ENCODE results near the gene MPP1.

MPP1 gene

DNA sequence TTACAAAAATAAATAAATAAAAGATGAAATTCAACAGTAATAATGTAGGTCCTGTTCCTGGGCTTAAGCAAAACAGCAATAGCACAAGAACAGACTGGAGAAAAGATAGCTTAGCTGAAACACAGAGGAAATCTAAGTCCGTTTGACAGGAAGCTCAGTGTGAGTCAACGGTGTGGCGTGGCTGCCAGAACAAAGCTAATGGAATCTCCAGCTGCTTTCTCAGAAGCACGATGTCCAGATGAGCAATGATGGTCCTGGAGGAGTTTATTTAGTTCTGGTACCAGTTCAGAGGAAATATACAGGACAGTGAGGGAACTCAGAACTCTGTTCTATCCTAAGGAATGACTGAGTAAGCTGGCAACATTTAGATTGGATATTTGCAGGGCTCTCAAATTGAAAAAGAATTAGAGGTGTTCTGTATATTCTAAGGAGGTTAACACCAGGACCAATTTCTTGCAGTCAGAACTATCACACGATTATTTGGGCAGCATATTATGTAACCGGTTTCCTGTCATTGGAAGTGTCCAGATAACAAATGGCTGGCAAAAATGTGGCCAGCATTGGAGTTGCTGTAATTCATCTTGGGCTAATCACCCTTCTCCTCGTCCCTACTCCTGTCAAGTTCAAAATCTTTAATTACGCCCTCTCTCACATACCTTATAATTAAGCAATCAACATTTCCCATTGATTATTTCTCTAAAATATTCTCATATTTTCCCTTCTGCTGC is 67.1 kb downstream of the MPP1 start:
- no peaks in the 10 kb centered on the region for H3K27me3 ChIP-seq (ENCODE audit: insufficient read depth, poor library complexity, severe bottlenecking)
- H3K36me3 ChIP-seq (ENCODE audit: low read depth) = no peaks in the 10 kb centered on the region
- DNase-seq (ENCODE audit: low spot score) (no peak), ATAC-seq (ENCODE audit: low read depth) (peak; percentile 58)
- H3K4me1 ChIP-seq (ENCODE audit: insufficient read depth, poor library complexity, severe bottlenecking) = peaks cover 39% of the 10 kb centered on the region
- TF ChIP-seq CTCF (IDR thresholded peaks at IDR 0.05; ENCODE audit: poor library complexity, severe bottlenecking) = no peak
- H3K4me3 ChIP-seq (ENCODE audit: severe bottlenecking) = no peak overlapping the region
- H3K9me3 ChIP-seq (ENCODE audit: severe bottlenecking) = no peaks in the 10 kb centered on the region
- H3K27ac ChIP-seq (ENCODE audit: poor library complexity, severe bottlenecking) = peak overlapping the region; percentile 84

GRCh38 chrX:154737136-154737535 is 68.1 kb downstream of the MPP1 start:
- H3K4me1 ChIP-seq (ENCODE audit: insufficient read depth, poor library complexity, severe bottlenecking) = peaks cover 49% of the 10 kb centered on the region

DNA sequence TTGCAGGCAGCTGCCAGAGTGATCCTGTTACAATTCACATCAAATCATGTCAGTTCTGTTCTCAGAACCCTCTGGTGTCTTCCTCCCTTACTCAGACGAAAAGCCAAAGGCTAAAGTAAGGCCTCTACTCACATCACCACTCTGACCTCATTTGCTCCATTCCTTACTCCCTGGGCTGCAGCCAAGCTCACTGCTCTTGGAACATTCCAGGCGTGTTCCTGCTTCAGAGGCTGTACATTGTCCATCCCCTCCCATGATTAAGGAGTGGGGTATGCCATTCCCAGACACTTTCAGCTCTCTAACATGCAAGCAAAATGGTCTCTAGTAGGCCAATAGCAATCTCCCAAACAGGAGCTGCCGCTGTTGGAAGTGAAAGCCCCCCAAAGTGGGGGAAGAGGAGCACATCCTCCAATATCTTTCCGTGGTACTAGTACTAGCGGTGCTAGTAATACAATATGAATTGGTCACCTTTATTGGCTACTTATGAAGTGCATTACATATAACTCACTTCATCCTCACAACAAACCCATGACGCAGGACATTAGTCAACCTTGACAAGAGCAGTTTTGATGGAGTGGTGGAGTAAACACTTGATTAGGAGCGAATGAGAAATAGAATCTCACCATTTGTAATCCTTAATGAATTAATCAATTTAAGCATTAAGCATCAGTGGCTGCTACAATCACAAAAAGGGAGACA is 69.4 kb downstream of the MPP1 start:
- H3K4me1 ChIP-seq (ENCODE audit: insufficient read depth, poor library complexity, severe bottlenecking) = peaks cover 57% of the 10 kb centered on the region
- peak; percentile 74 for ATAC-seq (ENCODE audit: low read depth)
- TF ChIP-seq CTCF (IDR thresholded peaks at IDR 0.05; ENCODE audit: poor library complexity, severe bottlenecking) = no peak
- no peaks in the 10 kb centered on the region for H3K27me3 ChIP-seq (ENCODE audit: insufficient read depth, poor library complexity, severe bottlenecking)
- peak; percentile 68 for DNase-seq (ENCODE audit: low spot score)
- peak overlapping the region; percentile 84 for H3K27ac ChIP-seq (ENCODE audit: poor library complexity, severe bottlenecking)
- H3K9me3 ChIP-seq (ENCODE audit: severe bottlenecking) = no peaks in the 10 kb centered on the region
- no peak overlapping the region for H3K4me3 ChIP-seq (ENCODE audit: severe bottlenecking)
- no peaks in the 10 kb centered on the region for H3K36me3 ChIP-seq (ENCODE audit: low read depth)

More at GRCh38 chrX:154737136-154737535, 68.1 kb downstream of the MPP1 start:
- no peak overlapping the region for H3K4me3 ChIP-seq (ENCODE audit: severe bottlenecking)
- H3K27me3 ChIP-seq (ENCODE audit: insufficient read depth, poor library complexity, severe bottlenecking) = no peaks in the 10 kb centered on the region
- no peak for DNase-seq (ENCODE audit: low spot score)
- no peak for TF ChIP-seq CTCF (IDR thresholded peaks at IDR 0.05; ENCODE audit: poor library complexity, severe bottlenecking)
- H3K9me3 ChIP-seq (ENCODE audit: severe bottlenecking) = no peaks in the 10 kb centered on the region
- no peaks in the 10 kb centered on the region for H3K36me3 ChIP-seq (ENCODE audit: low read depth)
- no peak for ATAC-seq (ENCODE audit: low read depth)
- peak overlapping the region; percentile 84 for H3K27ac ChIP-seq (ENCODE audit: poor library complexity, severe bottlenecking)

DNA sequence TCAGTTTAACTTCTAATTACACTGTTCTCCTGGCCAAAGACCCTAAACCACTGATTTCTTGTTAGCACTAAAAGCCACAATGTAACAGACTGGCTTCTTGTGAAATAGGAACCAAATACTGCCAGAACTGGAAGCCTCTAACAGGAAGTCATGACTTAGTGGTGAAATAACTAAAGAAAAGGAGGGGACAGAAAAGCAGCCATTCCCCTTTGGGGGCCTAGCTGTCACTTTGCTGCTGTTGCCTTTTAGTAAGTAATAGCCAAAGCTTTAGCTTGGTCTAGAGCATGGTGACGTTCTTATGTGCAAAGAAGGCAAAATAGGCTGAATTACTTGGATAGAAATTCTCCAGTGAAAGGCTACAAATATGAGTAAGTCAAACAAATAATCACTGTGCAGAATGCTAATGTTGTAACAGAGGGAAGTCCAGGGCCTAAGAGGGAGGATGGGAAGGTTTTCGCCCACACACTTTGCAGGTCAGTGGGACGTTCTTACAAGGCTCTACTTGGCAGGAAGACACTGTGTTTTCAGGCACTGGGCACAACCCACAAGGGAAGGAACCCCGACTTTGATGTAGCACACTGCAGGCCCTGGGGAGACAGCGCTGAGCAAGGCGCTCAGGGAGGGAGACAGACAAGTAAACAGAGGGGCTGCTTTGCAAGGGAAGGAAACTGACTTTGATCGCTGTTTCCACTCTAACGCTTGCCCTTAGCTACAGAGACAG is 71.1 kb downstream of the MPP1 start:
- TF ChIP-seq CTCF (IDR thresholded peaks at IDR 0.05; ENCODE audit: poor library complexity, severe bottlenecking) = no peak
- no peak overlapping the region for H3K4me3 ChIP-seq (ENCODE audit: severe bottlenecking)
- peaks cover 71% of the 10 kb centered on the region for H3K4me1 ChIP-seq (ENCODE audit: insufficient read depth, poor library complexity, severe bottlenecking)
- peak overlapping the region; percentile 84 for H3K27ac ChIP-seq (ENCODE audit: poor library complexity, severe bottlenecking)
- H3K27me3 ChIP-seq (ENCODE audit: insufficient read depth, poor library complexity, severe bottlenecking) = no peaks in the 10 kb centered on the region
- no peaks in the 10 kb centered on the region for H3K9me3 ChIP-seq (ENCODE audit: severe bottlenecking)
- ATAC-seq (ENCODE audit: low read depth) (peak; percentile 43), DNase-seq (ENCODE audit: low spot score) (no peak)
- no peaks in the 10 kb centered on the region for H3K36me3 ChIP-seq (ENCODE audit: low read depth)

All from RWPE2 (cell line).